HepG2 (cell line): ENCODE data around the gene HMGCS2. TPM values are rescaled to one million over a fixed set of nuclear protein-coding genes. Genes with fewer than 3 reads are reported as not detected.

Source experiments
- ATF7 ChIP-seq, 2 experiments: fragments of 450-650 bp in 1 of 2; sonication (generic) in 1 of 2; formaldehyde crosslinking in 1 of 2; IDR thresholded peaks; 2 replicates each; pipeline versions ENCODE4 v1.4.0 to v1.6.1; 2016 to 2020; ENCODE audit warnings: antibody characterized with exemption in 1 of 2, mild to moderate bottlenecking in 1 of 2, missing genetic modification reagents in 1 of 2
- BRCA1 ChIP-seq: sonication (generic); formaldehyde crosslinking; IDR thresholded peaks from 2 replicates; pipeline ENCODE4 v1.4.0; 2020; ENCODE audit warnings: missing genetic modification reagents
- CEBPG ChIP-seq: IDR thresholded peaks from 2 replicates; pipeline ENCODE4 v1.6.1; 2016
- ELF1 ChIP-seq: sonication (generic); formaldehyde crosslinking; IDR thresholded peaks from 2 replicates; pipeline ENCODE4 v1.4.0; 2020; ENCODE audit warnings: missing genetic modification reagents
- FOXP1 ChIP-seq, 2 experiments: fragments of 450-650 bp in 1 of 2; IDR thresholded peaks; 2 replicates each; pipeline ENCODE4 v1.6.1; 2017 to 2018; ENCODE audit warnings: antibody characterized with exemption in 1 of 2
- HNRNPH1 ChIP-seq: fragments of 200-400 bp; formaldehyde crosslinking; optimal IDR thresholded peaks from 2 replicates; pipeline ENCODE3; 2017; ENCODE audit warnings: mild to moderate bottlenecking, low read depth, low read length
- HNRNPK ChIP-seq: fragments of 200-400 bp; formaldehyde crosslinking; IDR thresholded peaks from 2 replicates; pipeline ENCODE4 v1.6.1; 2018; ENCODE audit warnings: low read length, low read depth, moderate library complexity, mild to moderate bottlenecking; ENCODE audit not compliant: poor library complexity, severe bottlenecking
- HOXA5 ChIP-seq: sonication (generic); formaldehyde crosslinking; IDR thresholded peaks from 2 replicates; pipeline ENCODE4 v1.4.0; 2020; ENCODE audit warnings: missing genetic modification reagents
- MBD4 ChIP-seq: IDR thresholded peaks from 2 replicates; pipeline ENCODE4 v1.6.1; 2012; ENCODE audit warnings: low read length, inconsistent platforms, borderline replicate concordance
- MIXL1 ChIP-seq: IDR thresholded peaks from 2 replicates; pipeline ENCODE4 v1.6.1; 2016
- MYNN ChIP-seq: sonication (generic); formaldehyde crosslinking; IDR thresholded peaks from 2 replicates; pipeline ENCODE4 v1.4.0; 2020; ENCODE audit warnings: mild to moderate bottlenecking, low read depth, missing genetic modification reagents
- NCOA5 ChIP-seq: sonication (generic); formaldehyde crosslinking; IDR thresholded peaks from 2 replicates; pipeline ENCODE4 v1.4.0; 2020; ENCODE audit warnings: missing genetic modification reagents
- NPAS2 ChIP-seq: sonication (generic); formaldehyde crosslinking; IDR thresholded peaks from 2 replicates; pipeline ENCODE4 v1.8.0; 2022; ENCODE audit warnings: mild to moderate bottlenecking, missing genetic modification reagents, borderline replicate concordance
- PCBP2 ChIP-seq: fragments of 200-400 bp; formaldehyde crosslinking; optimal IDR thresholded peaks from 2 replicates; pipeline ENCODE3; 2018; ENCODE audit warnings: low read length, low read depth; ENCODE audit not compliant: poor library complexity, severe bottlenecking
- PHF21A ChIP-seq: sonication (generic); formaldehyde crosslinking; IDR thresholded peaks from 2 replicates; pipeline ENCODE4 v1.5.0; 2020; ENCODE audit warnings: mild to moderate bottlenecking, missing genetic modification reagents
- PLRG1 ChIP-seq: fragments of 450-650 bp; conservative IDR thresholded peaks from 2 replicates; pipeline ENCODE4 v1.6.1; 2016
- POLR2A ChIP-seq, 2 experiments: IDR thresholded peaks; 2 replicates each; pipeline ENCODE4 v1.6.1; 2011; ENCODE audit warnings: low read depth in 2 of 2, low read length in 2 of 2, mild to moderate bottlenecking in 1 of 2, moderate library complexity in 1 of 2; ENCODE audit not compliant: insufficient read depth in 1 of 2
- PPARG ChIP-seq: conservative IDR thresholded peaks from 2 replicates; pipeline ENCODE4 v1.6.1; 2016; ENCODE audit warnings: missing biosample characterization, missing genetic modification reagents
- SNRNP70 ChIP-seq: fragments of 200-400 bp; formaldehyde crosslinking; IDR thresholded peaks from 2 replicates; pipeline ENCODE4 v1.6.1; 2017; ENCODE audit warnings: mild to moderate bottlenecking, low read depth, low read length, moderate library complexity
- SP140L ChIP-seq: sonication (generic); formaldehyde crosslinking; IDR thresholded peaks from 2 replicates; pipeline ENCODE4 v1.4.0; 2020; ENCODE audit warnings: missing genetic modification reagents, borderline replicate concordance
- TGIF2 ChIP-seq: IDR thresholded peaks from 2 replicates; pipeline ENCODE4 v1.6.1; 2016; ENCODE audit warnings: control low read depth, missing compliant biosample characterization
- ZFP1 ChIP-seq: IDR thresholded peaks from 2 replicates; pipeline ENCODE4 v1.6.1; 2016
- ZNF747 ChIP-seq: sonication (generic); formaldehyde crosslinking; IDR thresholded peaks from 2 replicates; pipeline ENCODE4 v1.8.1; 2023; ENCODE audit warnings: missing genetic modification reagents, mild to moderate bottlenecking, borderline replicate concordance
- ZNF788 ChIP-seq: sonication (generic); formaldehyde crosslinking; IDR thresholded peaks from 2 replicates; pipeline ENCODE4 v1.5.0; 2020; ENCODE audit warnings: mild to moderate bottlenecking, missing genetic modification reagents, borderline replicate concordance
- polyA plus RNA-seq, 8 experiments: library from polyadenylated mRNA; depleted of rRNA in 3 of 8; stranded (reverse) in 7 of 8; unstranded in 1 of 8; fragments of >200 nt; fragmentation: Illumina TruSeq in 4 of 8; extraction: Trizol in 4 of 8; gene quantifications; 2 replicates each; pipeline versions ENCODE4 v1.2.1 to v1.2.3, GENCODE V29; 2011 to 2016; ENCODE audit warnings: low read depth in 4 of 8, missing spikeins in 1 of 8, mixed read lengths in 1 of 8; ENCODE audit not compliant: insufficient read depth in 1 of 8
- total RNA-seq, 5 experiments: library from RNA; depleted of rRNA; stranded (reverse); fragments of >200 nt; fragmentation: Illumina TruSeq; extraction: Trizol; gene quantifications; 2 replicates each; pipeline ENCODE4 v1.2.3, GENCODE V29; 2016; ENCODE audit warnings: low read depth in 1 of 5
- TF ChIP-seq, protein P1 (sequence below): sonication (generic); formaldehyde crosslinking; IDR thresholded peaks from 2 replicates; pipeline ENCODE4 v1.4.0; 2020; ENCODE audit warnings: mild to moderate bottlenecking, missing genetic modification reagents

HMGCS2 gene
- total and polyA plus RNA-seq, 2 of the 13 experiments (the other 11 are each of a cell fraction or from before 2014, with no cell fraction given), result 0.44 to 1.5 TPM

DNA sequence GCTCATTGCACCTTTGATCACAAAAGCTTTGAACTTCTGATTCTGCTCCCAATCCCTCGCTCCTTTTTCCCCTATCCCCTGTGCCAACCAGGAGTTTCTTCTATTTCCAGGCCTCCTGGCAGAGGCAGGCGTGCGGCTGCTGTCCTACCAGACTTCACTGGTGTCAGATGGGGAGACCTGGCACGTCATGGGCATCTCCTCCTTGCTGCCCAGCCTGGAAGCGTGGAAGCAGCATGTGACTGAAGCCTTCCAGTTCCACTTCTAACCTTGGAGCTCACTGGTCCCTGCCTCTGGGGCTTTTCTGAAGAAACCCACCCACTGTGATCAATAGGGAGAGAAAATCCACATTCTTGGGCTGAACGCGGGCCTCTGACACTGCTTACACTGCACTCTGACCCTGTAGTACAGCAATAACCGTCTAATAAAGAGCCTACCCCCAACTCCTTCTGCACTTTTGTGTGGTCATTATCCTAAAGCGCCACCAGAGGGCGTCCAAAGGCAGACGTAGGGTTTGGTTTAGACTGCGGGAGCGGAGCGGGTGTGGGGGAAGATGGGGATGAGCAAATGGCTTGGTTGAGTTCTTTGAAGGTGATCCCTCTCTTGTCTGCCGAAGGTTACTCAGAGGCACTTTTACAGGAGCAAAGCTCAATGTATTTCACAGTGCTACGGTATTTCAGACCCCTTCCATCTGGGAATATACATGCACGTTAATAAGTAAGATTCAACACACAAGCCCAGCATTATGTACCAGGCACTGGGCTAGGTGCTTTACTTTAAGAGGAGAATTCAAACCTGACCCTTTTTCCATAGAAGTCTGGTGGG is 24.7 kb downstream of the HMGCS2 start (continued):
- TF ChIP-seq, protein P1, sequence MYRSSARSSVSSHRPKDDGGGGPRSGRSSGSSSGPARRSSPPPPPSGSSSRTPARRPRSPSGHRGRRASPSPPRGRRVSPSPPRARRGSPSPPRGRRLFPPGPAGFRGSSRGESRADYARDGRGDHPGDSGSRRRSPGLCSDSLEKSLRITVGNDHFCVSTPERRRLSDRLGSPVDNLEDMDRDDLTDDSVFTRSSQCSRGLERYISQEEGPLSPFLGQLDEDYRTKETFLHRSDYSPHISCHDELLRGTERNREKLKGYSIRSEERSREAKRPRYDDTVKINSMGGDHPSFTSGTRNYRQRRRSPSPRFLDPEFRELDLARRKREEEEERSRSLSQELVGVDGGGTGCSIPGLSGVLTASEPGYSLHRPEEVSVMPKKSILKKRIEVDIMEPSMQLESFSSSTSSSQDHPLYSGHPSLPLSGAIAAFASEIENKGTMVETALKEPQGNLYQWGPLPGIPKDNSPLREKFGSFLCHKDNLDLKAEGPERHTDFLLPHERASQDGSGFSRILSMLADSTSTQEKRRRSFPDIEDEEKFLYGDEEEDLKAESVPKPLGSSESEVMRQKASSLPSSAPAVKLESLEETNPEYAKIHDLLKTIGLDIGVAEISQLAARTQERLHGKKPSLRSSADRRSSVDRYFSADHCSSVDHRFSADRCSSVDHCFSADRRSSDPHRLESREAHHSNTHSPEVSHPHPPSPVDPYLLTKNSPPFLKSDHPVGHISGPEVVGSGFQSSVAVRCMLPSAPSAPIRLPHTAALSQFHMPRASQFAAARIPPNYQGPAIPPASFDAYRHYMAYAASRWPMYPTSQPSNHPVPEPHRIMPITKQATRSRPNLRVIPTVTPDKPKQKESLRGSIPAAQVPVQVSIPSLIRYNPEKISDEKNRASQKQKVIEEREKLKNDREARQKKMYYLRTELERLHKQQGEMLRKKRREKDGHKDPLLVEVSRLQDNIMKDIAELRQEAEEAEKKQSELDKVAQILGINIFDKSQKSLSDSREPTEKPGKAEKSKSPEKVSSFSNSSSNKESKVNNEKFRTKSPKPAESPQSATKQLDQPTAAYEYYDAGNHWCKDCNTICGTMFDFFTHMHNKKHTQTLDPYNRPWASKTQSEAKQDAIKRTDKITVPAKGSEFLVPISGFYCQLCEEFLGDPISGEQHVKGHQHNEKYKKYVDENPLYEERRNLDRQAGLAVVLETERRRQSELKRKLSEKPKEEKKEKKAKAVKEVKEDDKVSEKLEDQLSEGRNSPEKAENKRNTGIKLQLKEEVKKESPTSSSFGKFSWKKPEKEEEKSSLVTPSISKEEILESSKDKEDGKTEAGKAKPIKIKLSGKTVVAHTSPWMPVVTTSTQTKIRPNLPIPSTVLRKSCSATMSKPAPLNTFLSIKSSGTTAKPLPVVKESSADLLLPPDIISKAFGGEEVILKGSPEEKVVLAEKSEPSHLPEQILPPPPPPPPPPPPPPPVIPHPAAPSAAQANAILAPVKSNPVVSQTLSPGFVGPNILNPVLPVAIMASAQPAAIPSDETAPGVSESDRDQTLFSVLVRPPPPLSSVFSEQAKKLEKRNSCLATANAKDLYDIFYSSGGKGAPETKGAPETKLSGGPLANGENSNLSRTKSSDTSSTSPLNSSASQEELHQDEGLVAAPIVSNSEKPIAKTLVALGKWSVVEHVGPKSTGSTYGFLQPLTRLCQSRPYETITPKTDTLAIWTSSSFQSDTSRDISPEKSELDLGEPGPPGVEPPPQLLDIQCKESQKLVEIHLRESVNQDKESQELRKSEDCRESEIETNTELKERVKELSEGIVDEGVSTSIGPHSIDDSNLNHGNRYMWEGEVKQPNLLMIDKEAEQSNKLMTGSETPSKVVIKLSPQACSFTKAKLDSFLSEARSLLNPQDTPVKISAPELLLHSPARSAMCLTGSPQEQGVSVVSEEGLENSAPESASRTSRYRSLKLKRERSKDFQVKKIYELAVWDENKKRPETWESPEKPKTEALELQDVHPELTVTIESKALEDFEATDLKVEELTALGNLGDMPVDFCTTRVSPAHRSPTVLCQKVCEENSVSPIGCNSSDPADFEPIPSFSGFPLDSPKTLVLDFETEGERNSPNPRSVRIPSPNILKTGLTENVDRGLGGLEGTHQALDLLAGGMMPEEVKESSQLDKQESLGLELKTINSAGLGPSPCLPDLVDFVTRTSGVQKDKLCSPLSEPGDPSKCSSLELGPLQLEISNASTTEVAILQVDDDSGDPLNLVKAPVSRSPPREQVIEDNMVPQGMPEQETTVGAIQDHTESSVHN (CRISPR knock-in tag), result no peak
- TF ChIP-seq ELF1 (CRISPR knock-in tag), result no peak
- TF ChIP-seq ZFP1 (CRISPR knock-in tag), result no peak
- TF ChIP-seq MIXL1 (CRISPR knock-in tag), result 0 out of 2 replicates have a peak, but pooled peaks have one; percentile 28
- no peak; a peak in 1 of 4 replicates for TF ChIP-seq POLR2A (IDR thresholded peaks at IDR 0.05; ENCODE audit: insufficient read depth in 1 of 2, low read depth in 2 of 2, low read length in 2 of 2)
- TF ChIP-seq BRCA1 (CRISPR knock-in tag), result peak; percentile 27; the same call in 1 of the 2 replicates
- no peak for TF ChIP-seq HNRNPH1
- TF ChIP-seq PLRG1, result no peak
- no peak for TF ChIP-seq NPAS2
- 0 out of 2 replicates have a peak, but pooled peaks have one; percentile 24 for TF ChIP-seq ZNF788 (CRISPR knock-in tag)
- TF ChIP-seq HOXA5 (CRISPR knock-in tag), result peak; percentile 40; the same call in 1 of the 2 replicates
- no peak for TF ChIP-seq MBD4
- no peak for TF ChIP-seq FOXP1 (IDR thresholded peaks at IDR 0.05)
- TF ChIP-seq FOXP1 (CRISPR knock-in tag; IDR thresholded peaks at IDR 0.05), result peak; percentile 17; the same call in 1 of the 2 replicates
- TF ChIP-seq SNRNP70, result no peak
- TF ChIP-seq TGIF2 (CRISPR knock-in tag), result no peak
- TF ChIP-seq SP140L (CRISPR knock-in tag), result no peak
- no peak for TF ChIP-seq PCBP2
- no peak for TF ChIP-seq MYNN (CRISPR knock-in tag)
- TF ChIP-seq PPARG, result 0 out of 2 replicates have a peak, but pooled peaks have one; percentile 31
- no peak for TF ChIP-seq ZNF747
- no peak for TF ChIP-seq NCOA5 (CRISPR knock-in tag)
- TF ChIP-seq PHF21A (CRISPR knock-in tag), result no peak
- 0 out of 2 replicates have a peak, but pooled peaks have one; percentile 4 for TF ChIP-seq CEBPG (CRISPR knock-in tag)
- TF ChIP-seq ATF7 (IDR thresholded peaks at IDR 0.05), result no peak
- no peak for TF ChIP-seq ATF7 (CRISPR knock-in tag; IDR thresholded peaks at IDR 0.05)
- no peak for TF ChIP-seq HNRNPK
